Naive thymus-derived CD4-positive, alpha-beta T cell (primary cell): ENCODE measurements around the gene MAP1LC3A. TPM values are rescaled to one million over a fixed set of nuclear protein-coding genes. Genes with fewer than 3 reads are reported as not detected.

Source experiments
- ATAC-seq: fragments of 150-1000 bp; cut with Tn5 transposase; 2 replicates; pipeline ENCODE4 v1.10.0; 2021; ENCODE audit warnings: mild to moderate bottlenecking, moderate library complexity
- CTCF ChIA-PET: fragments of 350-600 bp; sonication (Branson Sonifier 250); formaldehyde crosslinking; loops from one replicate; lab custom pipeline; 2021; ENCODE audit warnings: antibody characterized with exemption; lab: Charles Lee
- POLR2A ChIA-PET: fragments of 350-600 bp; sonication (Branson Sonifier 250); formaldehyde crosslinking; loops from one replicate; lab custom pipeline; 2021; ENCODE audit warnings: antibody characterized with exemption, inconsistent platforms; lab: Charles Lee
- DNase-seq, 9 donors: peaks; one replicate each; pipeline versions ENCODE4 v3.0.0 to v3.0.0-alpha.2; 2020 to 2022; ENCODE audit warnings: mixed read lengths in 1 of 9
- H3K27ac ChIP-seq: one replicate; pipeline ENCODE4 v1.7.0; 2013; ENCODE audit warnings: mild to moderate bottlenecking, low read depth, low read length, moderate library complexity
- H3K27me3 ChIP-seq, 2 donors: one replicate each; pipeline ENCODE4 v1.7.0; 2013; ENCODE audit warnings: low read length in 2 of 2, mild to moderate bottlenecking in 2 of 2, moderate library complexity in 2 of 2; ENCODE audit not compliant: control insufficient read depth in 2 of 2, insufficient read depth in 2 of 2
- H3K36me3 ChIP-seq, 3 experiments: 1 replicate in 2 of 3; 2 replicates in 1 of 3; pipeline ENCODE4 v1.7.0; 2013; ENCODE audit warnings: low read length in 3 of 3, mild to moderate bottlenecking in 3 of 3, moderate library complexity in 1 of 3; ENCODE audit not compliant: insufficient read depth in 3 of 3, control insufficient read depth in 2 of 3
- H3K4me1 ChIP-seq, 2 donors: one replicate each; pipeline ENCODE4 v1.7.0; 2013; ENCODE audit warnings: low read length in 2 of 2, mild to moderate bottlenecking in 2 of 2, moderate library complexity in 1 of 2; ENCODE audit not compliant: control insufficient read depth in 2 of 2, insufficient read depth in 2 of 2
- H3K4me3 ChIP-seq: 2 replicates; pipeline ENCODE4 v1.7.0; 2013; ENCODE audit warnings: mild to moderate bottlenecking, low read length
- H3K9me3 ChIP-seq, 3 experiments: 1 replicate in 2 of 3; 2 replicates in 1 of 3; pipeline ENCODE4 v1.7.0; 2013; ENCODE audit warnings: low read length in 3 of 3; ENCODE audit not compliant: control insufficient read depth in 2 of 3
- H3K27ac Mint-ChIP-seq, 9 donors: one replicate each; pipeline ENCODE4 v1.8.0; 2020 to 2022; ENCODE audit warnings: mixed read lengths in 9 of 9, mild to moderate bottlenecking in 8 of 9, moderate library complexity in 5 of 9, inconsistent platforms in 2 of 9
- H3K27me3 Mint-ChIP-seq, 5 donors: one replicate each; pipeline ENCODE4 v1.8.0; 2021 to 2022; ENCODE audit warnings: mixed read lengths in 5 of 5, mild to moderate bottlenecking in 1 of 5
- H3K36me3 Mint-ChIP-seq, 5 donors: one replicate each; pipeline ENCODE4 v1.8.0; 2020 to 2022; ENCODE audit warnings: mixed read lengths in 5 of 5, mild to moderate bottlenecking in 3 of 5, inconsistent platforms in 1 of 5
- H3K4me1 Mint-ChIP-seq, 7 donors: one replicate each; pipeline ENCODE4 v1.8.0; 2020 to 2022; ENCODE audit warnings: mixed read lengths in 7 of 7, mild to moderate bottlenecking in 3 of 7, inconsistent platforms in 1 of 7
- H3K4me3 Mint-ChIP-seq, 10 donors: one replicate each; pipeline ENCODE4 v1.8.0; 2020 to 2022; ENCODE audit warnings: mild to moderate bottlenecking in 10 of 10, mixed read lengths in 10 of 10, moderate library complexity in 6 of 10, inconsistent platforms in 2 of 10
- H3K9me3 Mint-ChIP-seq, 11 donors: one replicate each; pipeline ENCODE4 v1.8.0; 2020 to 2022; ENCODE audit warnings: mixed read lengths in 11 of 11, mild to moderate bottlenecking in 4 of 11, inconsistent platforms in 1 of 11, moderate library complexity in 1 of 11
- intact Hi-C, 2 donors: fragments of 100-400 bp; cut with micrococcal nuclease; formaldehyde crosslinking; loops; one replicate each; pipeline ENCODE4 v1.15.1; 2023
- polyA plus RNA-seq, 2 donors: library from polyadenylated mRNA; unstranded; fragments of 300-500 nt; fragmentation: Illumina TruSeq; gene quantifications; one replicate each; pipeline ENCODE4 v1.2.3, GENCODE V29; 2021
- total RNA-seq, 6 experiments: library from RNA in 5 of 6; stranded (reverse) in 5 of 6; gene quantifications; 1 replicate in 5 of 6; 2 replicates in 1 of 6; pipeline ENCODE4 v1.2.3 and lab custom pipeline; 2021 to 2026

Gene MAP1LC3A
- total and polyA plus RNA-seq, 7 experiments from 2014 or later = 0.60 to 10.3 (median 1.7) TPM

DNA sequence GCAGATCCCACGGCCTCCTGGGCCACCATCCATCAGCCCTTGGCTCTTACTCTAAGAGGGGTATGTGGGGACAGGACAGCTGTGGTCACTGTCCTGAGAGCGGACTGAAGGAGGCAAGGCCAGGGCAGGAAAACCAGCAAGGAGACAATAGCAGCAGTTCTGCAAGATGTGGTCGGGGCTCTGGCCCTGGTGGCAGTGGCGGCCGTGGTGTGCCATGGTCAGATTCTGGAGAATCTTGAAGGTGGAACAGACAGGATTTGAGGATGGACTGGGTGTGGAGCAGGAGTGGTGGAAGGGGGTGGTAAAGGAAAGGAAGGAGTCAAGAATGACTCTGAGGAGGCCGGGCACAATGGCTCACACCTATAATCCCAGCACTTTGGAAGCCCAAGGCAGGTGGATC, 5.9 kb upstream of the MAP1LC3A start:
- intact Hi-C loops = no loop called here

DNA sequence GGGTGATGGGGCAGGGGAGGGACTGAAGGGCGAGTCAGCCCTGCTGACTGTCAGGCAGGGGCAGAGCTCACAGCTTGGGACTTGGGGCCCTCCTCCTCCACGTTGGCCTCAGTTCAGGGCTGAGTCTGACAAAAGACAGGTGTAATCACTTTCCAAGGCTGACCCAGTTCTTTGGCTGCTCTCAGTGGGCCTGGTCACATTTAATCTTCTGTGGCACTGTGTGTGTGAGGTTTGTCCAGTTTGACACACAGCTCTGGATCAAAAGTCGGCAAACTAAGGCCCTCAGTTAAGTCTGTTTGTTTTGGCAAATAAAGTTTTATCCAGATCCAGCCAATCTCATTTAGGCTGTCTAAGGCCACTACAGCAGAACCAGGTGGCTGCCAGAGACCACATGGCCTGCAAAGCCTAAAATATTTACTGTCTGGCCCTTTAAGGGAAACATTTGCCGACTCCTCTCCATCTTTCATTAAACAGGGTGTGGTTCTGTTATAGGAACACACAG, 5.1 kb upstream of the MAP1LC3A start:
- no peak overlapping the region for H3K27ac Mint-ChIP-seq
- H3K9me3 Mint-ChIP-seq = no peaks in the 10 kb centered on the region
- H3K27ac ChIP-seq = no peak overlapping the region
- no peak overlapping the region for H3K4me3 Mint-ChIP-seq
- ChIA-PET POLR2A (no interaction called here), CTCF (no interaction called here)
- intact Hi-C loops = no loop called here
- H3K4me1 Mint-ChIP-seq = peaks cover 8 to 16% (median 13%) of the 10 kb centered on the region in 7 donors
- H3K36me3 Mint-ChIP-seq = no peaks in the 10 kb centered on the region
- H3K27me3 ChIP-seq = no peaks in the 10 kb centered on the region
- ATAC-seq (no peak), DNase-seq (no peak)
- H3K4me3 ChIP-seq = no peak overlapping the region
- H3K36me3 ChIP-seq = no peaks in the 10 kb centered on the region
- peaks cover 4 to 8% of the 10 kb centered on the region in 2 donors for H3K4me1 ChIP-seq
- no peaks in the 10 kb centered on the region for H3K27me3 Mint-ChIP-seq
- H3K9me3 ChIP-seq = no peaks in the 10 kb centered on the region

More for the DNA sequence above, 5.9 kb upstream of the MAP1LC3A start:
- no peaks in the 10 kb centered on the region for H3K27me3 Mint-ChIP-seq
- no peaks in the 10 kb centered on the region for H3K9me3 Mint-ChIP-seq
- CTCF ChIA-PET = no interaction called here
- POLR2A ChIA-PET = no interaction called here
- no peak for DNase-seq
- Histone ChIP-seq H3K27ac (no peak overlapping the region), H3K4me1 (peaks cover 2 to 4% of the 10 kb centered on the region in 2 donors), H3K27me3 (no peaks in the 10 kb centered on the region), H3K4me3 (no peak overlapping the region), H3K9me3 (no peaks in the 10 kb centered on the region), H3K36me3 (no peaks in the 10 kb centered on the region)
- H3K27ac Mint-ChIP-seq = no peak overlapping the region
- no peaks in the 10 kb centered on the region for H3K36me3 Mint-ChIP-seq
- ATAC-seq = no peak
- peaks cover 0 to 9% (median 6%) of the 10 kb centered on the region in 7 donors for H3K4me1 Mint-ChIP-seq
- no peak overlapping the region for H3K4me3 Mint-ChIP-seq

- intact Hi-C loops = loop anchor here (1.0 to 2.0 kb wide), 8 partner anchors 13 to 825 kb away; partner anchors contain the start of genes AHCY (in 2 of the 2), DYNLRB1 (in 1 of the 2) and TP53INP2 (in 1 of the 2)
- peaks cover 4 to 8% of the 10 kb centered on the region in 2 donors for H3K4me1 ChIP-seq
- ChIA-PET CTCF (no interaction called here), POLR2A (interaction anchor here (0.5 to 1.2 kb wide), 4 partner anchors 14 to 924 kb away, joined by 3 read pairs; partner anchors contain the start of genes DYNLRB1 and ITCH)
- H3K9me3 ChIP-seq = no peaks in the 10 kb centered on the region
- Mint-ChIP-seq H3K27me3 (no peaks in the 10 kb centered on the region), H3K9me3 (peaks cover 0 to 2% (median 0%) of the 10 kb centered on the region in 11 donors), H3K4me3 (peak overlapping the region; percentile 68 to 90 (median 85)), H3K36me3 (peaks cover 0 to 2% (median 0%) of the 10 kb centered on the region in 5 donors), H3K4me1 (peaks cover 8 to 14% (median 13%) of the 10 kb centered on the region in 7 donors), H3K27ac (peak overlapping the region; percentile 70 to 95 (median 88))
- H3K36me3 ChIP-seq = no peaks in the 10 kb centered on the region
- H3K4me3 ChIP-seq = peak overlapping the region; percentile 70
- ATAC-seq (no peak), DNase-seq (no peak)
- peak overlapping the region; percentile 97 for H3K27ac ChIP-seq
- no peaks in the 10 kb centered on the region for H3K27me3 ChIP-seq
Measured at GRCh38 chr20:34557936-34558319, 590 bp upstream of the MAP1LC3A start.

GRCh38 chr20:34559311-34560140, 1.0 kb downstream of the MAP1LC3A start:
- Histone ChIP-seq H3K9me3 (no peaks in the 10 kb centered on the region), H3K4me3 (no peak overlapping the region), H3K27me3 (no peaks in the 10 kb centered on the region), H3K4me1 (peaks cover 4 to 8% of the 10 kb centered on the region in 2 donors), H3K27ac (peak overlapping the region; percentile 97), H3K36me3 (no peaks in the 10 kb centered on the region)
- ATAC-seq = no peak
- intact Hi-C loops = loop anchor here (2.0 kb wide), 3 partner anchors 15 to 827 kb away; no protein-coding TSS in a partner anchor
- Mint-ChIP-seq H3K9me3 (peaks cover 0 to 2% (median 0%) of the 10 kb centered on the region in 11 donors), H3K4me1 (peaks cover 8 to 14% (median 13%) of the 10 kb centered on the region in 7 donors), H3K27me3 (no peaks in the 10 kb centered on the region), H3K4me3 (peak overlapping the region; percentile 60 to 82 (median 75)), H3K27ac (peak overlapping the region in 8 of 9 donors; percentile 63 to 95 (median 82)), H3K36me3 (peaks cover 0 to 2% (median 0%) of the 10 kb centered on the region in 5 donors)
- ChIA-PET CTCF (no interaction called here), POLR2A (interaction anchor here (1.0 kb wide), 1 partner anchor 29 kb away, joined by 4 read pairs; no protein-coding TSS in a partner anchor)
- DNase-seq = peak in 4 of 9 donors; percentile 22 to 41 (median 28)

DNA sequence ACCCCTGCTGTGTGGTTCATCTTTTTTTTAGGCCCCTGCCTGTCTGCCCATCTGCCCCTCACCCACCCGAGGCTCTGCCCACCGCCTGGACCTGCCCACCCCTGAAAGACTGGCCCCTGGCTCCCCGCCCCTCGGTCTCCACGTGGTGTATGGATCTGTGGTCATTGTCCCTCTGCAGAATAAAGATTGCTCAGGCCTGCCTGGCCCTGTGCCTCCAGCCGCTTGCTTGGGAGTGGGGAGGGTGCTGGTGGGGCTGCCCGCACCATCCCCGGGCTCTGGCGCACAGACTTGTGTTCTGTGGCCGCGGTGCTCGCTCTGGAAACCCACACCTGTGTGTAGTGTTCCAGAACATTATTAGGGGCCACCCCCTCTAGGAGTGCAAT, 1.6 kb downstream of the MAP1LC3A start:
- peaks cover 8 to 14% (median 13%) of the 10 kb centered on the region in 7 donors for H3K4me1 Mint-ChIP-seq
- intact Hi-C loops = no loop called here
- no peak for ATAC-seq
- H3K4me3 Mint-ChIP-seq = peak overlapping the region in 9 of 10 donors; percentile 47 to 82 (median 70)
- peaks cover 0 to 2% (median 0%) of the 10 kb centered on the region in 11 donors for H3K9me3 Mint-ChIP-seq
- POLR2A ChIA-PET = no interaction called here
- Histone ChIP-seq H3K4me1 (peaks cover 4 to 8% of the 10 kb centered on the region in 2 donors), H3K36me3 (no peaks in the 10 kb centered on the region), H3K9me3 (no peaks in the 10 kb centered on the region), H3K27ac (peak overlapping the region; percentile 97), H3K27me3 (no peaks in the 10 kb centered on the region), H3K4me3 (no peak overlapping the region)
- DNase-seq = peak in 1 of 9 donors; percentile 14
- H3K36me3 Mint-ChIP-seq = peaks cover 0 to 2% (median 0%) of the 10 kb centered on the region in 5 donors
- H3K27me3 Mint-ChIP-seq = no peaks in the 10 kb centered on the region
- CTCF ChIA-PET = no interaction called here
- peak overlapping the region in 7 of 9 donors; percentile 69 to 94 (median 77) for H3K27ac Mint-ChIP-seq

DNA sequence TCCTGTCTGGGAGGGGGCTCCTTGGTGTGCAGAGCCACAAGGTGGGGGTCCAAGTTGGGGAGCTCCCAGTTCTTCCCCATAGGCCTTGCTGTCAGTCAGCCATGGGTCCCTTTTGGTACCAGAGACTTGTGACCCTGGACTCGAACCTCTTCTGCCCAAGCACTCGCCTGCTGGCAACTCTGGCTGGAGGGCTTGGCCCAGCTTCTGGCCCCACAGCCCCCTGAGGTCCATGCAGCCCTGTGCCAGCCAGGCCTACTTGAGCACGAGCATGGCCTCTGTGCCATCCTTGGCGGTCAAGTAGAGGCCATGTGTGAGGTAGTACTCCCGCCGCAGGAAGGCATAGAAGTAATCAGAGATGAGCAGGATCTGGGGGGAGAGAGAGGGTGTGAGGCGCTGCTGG, 2.1 kb downstream of the MAP1LC3A start:
- CTCF ChIA-PET = no interaction called here
- peak in 1 of 9 donors; percentile 9 for DNase-seq
- no peaks in the 10 kb centered on the region for H3K36me3 ChIP-seq

More for the DNA sequence above, 2.1 kb downstream of the MAP1LC3A start:
- no peak for ATAC-seq
- Histone ChIP-seq H3K4me1 (peaks cover 4 to 8% of the 10 kb centered on the region in 2 donors), H3K4me3 (no peak overlapping the region), H3K27ac (peak overlapping the region; percentile 97), H3K27me3 (no peaks in the 10 kb centered on the region), H3K9me3 (no peaks in the 10 kb centered on the region)
- Mint-ChIP-seq H3K27me3 (no peaks in the 10 kb centered on the region), H3K4me1 (peaks cover 8 to 15% (median 13%) of the 10 kb centered on the region in 7 donors), H3K27ac (peak overlapping the region in 7 of 9 donors; percentile 69 to 94 (median 77)), H3K4me3 (peak overlapping the region in 3 of 10 donors; percentile 13 to 58 (median 58)), H3K36me3 (peaks cover 0 to 3% (median 0%) of the 10 kb centered on the region in 5 donors), H3K9me3 (peaks cover 0 to 2% (median 0%) of the 10 kb centered on the region in 11 donors)
- intact Hi-C loops = loop anchor here in 1 of 2 donors (1.0 kb wide), 1 partner anchor 44 kb away; the partner anchor contains the start of gene DYNLRB1
- POLR2A ChIA-PET = no interaction called here
